K562 (cell line): ENCODE data around the gene C21orf58. TPM values are rescaled to one million over a fixed set of nuclear protein-coding genes. Genes with fewer than 3 reads are reported as not detected.

ENCODE experiments used
- ATAC-seq: fragments of 200-7000 bp; cut with Tn5 transposase; 3 replicates; pipeline ENCODE4 v1.9.1; 2020; ENCODE audit warnings: moderate library complexity
- BruUV-seq: library from RNA; stranded (reverse); fragments of 400-500 nt; replicated peaks from 2 replicates; lab custom pipeline; 2021; lab: Mats Ljungman, UMichigan
- CTCF ChIA-PET: fragments of 300-600 bp; formaldehyde crosslinking; extraction: SDS; loops from one replicate; lab custom pipeline; 2021; ENCODE audit warnings: low intra/inter-chr PET ratio; lab: Yijun Ruan, JAX
- POLR2A ChIA-PET: fragments of 300-600, 350-650 bp; sonication (Branson Sonifier 250); formaldehyde crosslinking; extraction: SDS; loops from one replicate; lab custom pipeline; 2021; ENCODE audit warnings: antibody characterized with exemption, inconsistent platforms; lab: Yijun Ruan, JAX
- DNase-seq, 4 experiments: peaks; one replicate each; pipeline versions ENCODE4 v3.0.0 to v3.0.0-alpha.2; 2011 to 2018; ENCODE audit warnings: low spot score in 3 of 4, mixed read lengths in 3 of 4; ENCODE audit errors: extremely low read depth in 1 of 4
- FAIRE-seq: peaks from 2 replicates; lab custom pipeline; 2011; peaks lifted over from hg19 to GRCh38; lab: Jason Lieb, UNC
- H2AFZ ChIP-seq: 2 replicates; pipeline ENCODE4 v1.6.0; 2011; ENCODE audit warnings: low read depth, low read length, control low read depth, inconsistent platforms
- H3K27ac ChIP-seq: fragments of 200-600 bp; 3 replicates; pipeline ENCODE4 v1.8.0; 2011; ENCODE audit warnings: low read depth, mild to moderate bottlenecking, control low read depth, inconsistent platforms, low read length, moderate library complexity, mixed read lengths; ENCODE audit errors: extremely low read depth
- H3K27me3 ChIP-seq, 2 experiments: fragments of 300-600 bp in 1 of 2; 2 replicates in 1 of 2; 3 replicates in 1 of 2; pipeline versions ENCODE4 v1.6.0 to v1.8.0; 2011; ENCODE audit warnings: inconsistent platforms in 2 of 2, low read length in 2 of 2, mild to moderate bottlenecking in 1 of 2, mixed read lengths in 1 of 2, moderate library complexity in 1 of 2; ENCODE audit not compliant: control insufficient read depth in 2 of 2, insufficient read depth in 2 of 2
- H3K36me3 ChIP-seq: fragments of 300-600 bp; 3 replicates; pipeline ENCODE4 v1.8.0; 2011; ENCODE audit warnings: mild to moderate bottlenecking, low read length, inconsistent platforms; ENCODE audit not compliant: control insufficient read depth, insufficient read depth
- H3K4me1 ChIP-seq, 2 experiments: fragments of 200-600 bp in 1 of 2; replicated peaks in 1 of 2; 2 replicates in 1 of 2; 3 replicates in 1 of 2; pipeline versions ENCODE4 v1.5.1 to v1.8.0; 2011; ENCODE audit warnings: inconsistent platforms in 2 of 2, low read length in 2 of 2, mild to moderate bottlenecking in 1 of 2, mixed read lengths in 1 of 2, moderate library complexity in 1 of 2; ENCODE audit not compliant: control insufficient read depth in 2 of 2, insufficient read depth in 2 of 2
- H3K4me2 ChIP-seq: 2 replicates; pipeline ENCODE4 v1.6.1; 2011; ENCODE audit warnings: low read length, control low read depth, inconsistent platforms, mixed read lengths; ENCODE audit not compliant: insufficient read depth
- H3K4me3 ChIP-seq: fragments of 200-600 bp; sonication (generic), shearing (Covaris generic); 2 replicates; pipeline ENCODE4 v1.5.1; 2016; ENCODE audit warnings: control low read depth, inconsistent platforms
- H3K79me2 ChIP-seq: fragments of 200-600 bp; 3 replicates; pipeline ENCODE4 v1.8.0; 2011; ENCODE audit warnings: low read length, inconsistent platforms; ENCODE audit not compliant: control insufficient read depth, insufficient read depth
- H3K9ac ChIP-seq, 2 experiments: 2 replicates each; pipeline versions ENCODE4 v1.6.0 to v1.6.1; 2011; ENCODE audit warnings: low read depth in 2 of 2, low read length in 2 of 2, control low read depth in 1 of 2, inconsistent platforms in 1 of 2, mild to moderate bottlenecking in 1 of 2, mixed read lengths in 1 of 2; ENCODE audit not compliant: insufficient read depth in 1 of 2
- H3K9me1 ChIP-seq: one replicate; pipeline ENCODE4 v1.6.0; 2011; ENCODE audit warnings: inconsistent platforms, mild to moderate bottlenecking, low read length, moderate library complexity; ENCODE audit not compliant: control insufficient read depth, insufficient read depth
- H3K9me3 ChIP-seq: replicated peaks from 2 replicates; pipeline ENCODE4 v1.5.1; 2011; ENCODE audit warnings: low read depth, low read length, inconsistent platforms; ENCODE audit not compliant: control insufficient read depth, insufficient read depth
- H4K20me1 ChIP-seq: replicated peaks from 2 replicates; pipeline ENCODE4 v1.6.1; 2011; ENCODE audit warnings: low read length, inconsistent platforms, mixed read lengths; ENCODE audit not compliant: control insufficient read depth, insufficient read depth
- BACH1 ChIP-seq: fragments of 200-800 bp; sonication (Bioruptor generic); IDR thresholded peaks from 2 replicates; pipeline ENCODE4 v1.6.1; 2016; ENCODE audit warnings: missing genetic modification characterization, missing compliant biosample characterization
- ELF2 ChIP-seq: fragments of 250-450 bp; sonication (Bioruptor Pico); IDR thresholded peaks from 2 replicates; pipeline ENCODE4 v1.5.0; 2021; ENCODE audit warnings: mild to moderate bottlenecking
- FOXK2 ChIP-seq, 2 experiments: fragments of 450-650 bp; IDR thresholded peaks in 1 of 2; conservative IDR thresholded peaks in 1 of 2; 2 replicates each; pipeline ENCODE4 v1.6.1; 2016; ENCODE audit warnings: low read depth in 2 of 2, mild to moderate bottlenecking in 1 of 2
- GATA2 ChIP-seq: sonication (generic); formaldehyde crosslinking; IDR thresholded peaks from 2 replicates; pipeline ENCODE4 v1.4.0; 2020; ENCODE audit warnings: mild to moderate bottlenecking, missing genetic modification reagents
- HEY1 ChIP-seq: fragments of 250-450 bp; sonication (Bioruptor Pico); IDR thresholded peaks from 2 replicates; pipeline ENCODE4 v1.5.0; 2020; ENCODE audit warnings: mild to moderate bottlenecking, moderate library complexity, borderline replicate concordance
- HMGN3 ChIP-seq: IDR thresholded peaks from 2 replicates; pipeline ENCODE4 v1.6.1; 2011; ENCODE audit warnings: borderline replicate concordance, low read depth, mild to moderate bottlenecking, mixed read lengths, low read length; ENCODE audit not compliant: insufficient read length; ENCODE audit errors: extremely low read depth
- JUN ChIP-seq, 2 experiments: sonication (generic) in 1 of 2; formaldehyde crosslinking in 1 of 2; IDR thresholded peaks; 2 replicates each; pipeline versions ENCODE4 v1.6.1 to v1.8.0; 2012 to 2022; ENCODE audit warnings: borderline replicate concordance in 2 of 2, mild to moderate bottlenecking in 2 of 2, improper control_type of control experiment in 1 of 2, low read depth in 1 of 2, low read length in 1 of 2, missing genetic modification reagents in 1 of 2
- MYNN ChIP-seq, 2 experiments: sonication (generic); formaldehyde crosslinking in 1 of 2; IDR thresholded peaks; 2 replicates each; pipeline versions ENCODE4 v1.5.0 to v1.6.1; 2016 to 2020; ENCODE audit warnings: antibody characterized with exemption in 1 of 2, missing genetic modification reagents in 1 of 2
- NCOA2 ChIP-seq, 2 experiments: fragments of 450-650 bp; IDR thresholded peaks; 2 replicates each; pipeline ENCODE4 v1.6.1; 2018; ENCODE audit warnings: mild to moderate bottlenecking in 2 of 2, moderate library complexity in 1 of 2; ENCODE audit not compliant: partially characterized antibody in 2 of 2
- NCOR1 ChIP-seq: fragments of 450-650 bp; IDR thresholded peaks from 2 replicates; pipeline ENCODE4 v1.6.1; 2016; ENCODE audit warnings: mild to moderate bottlenecking, moderate library complexity
- PCBP1 ChIP-seq: fragments of 200-400 bp; formaldehyde crosslinking; IDR thresholded peaks from 2 replicates; pipeline ENCODE4 v1.6.1; 2018; ENCODE audit warnings: mild to moderate bottlenecking, low read depth, low read length; ENCODE audit not compliant: poor library complexity, severe bottlenecking
- PCBP2 ChIP-seq: fragments of 200-400 bp; formaldehyde crosslinking; IDR thresholded peaks from 2 replicates; pipeline ENCODE4 v1.6.1; 2018; ENCODE audit warnings: low read length, low read depth, mild to moderate bottlenecking, moderate library complexity; ENCODE audit not compliant: poor library complexity, severe bottlenecking
- PPARD ChIP-seq: fragments of 250-450 bp; sonication (Bioruptor Pico); IDR thresholded peaks from 2 replicates; pipeline ENCODE4 v1.8.0; 2022; ENCODE audit warnings: inconsistent platforms, mild to moderate bottlenecking, moderate library complexity
- PYGO2 ChIP-seq: fragments of 450-650 bp; IDR thresholded peaks from 2 replicates; pipeline ENCODE4 v1.6.1; 2016; ENCODE audit warnings: mild to moderate bottlenecking, missing genetic modification characterization, moderate library complexity, missing compliant biosample characterization
- SMAD3 ChIP-seq: fragments of 450-650 bp; formaldehyde crosslinking; conservative IDR thresholded peaks from 2 replicates; pipeline ENCODE4 v1.4.0; 2020; ENCODE audit warnings: mild to moderate bottlenecking
- ZNF609 ChIP-seq: sonication (generic); formaldehyde crosslinking; IDR thresholded peaks from 2 replicates; pipeline ENCODE4 v1.8.1; 2023; ENCODE audit warnings: missing genetic modification reagents, mild to moderate bottlenecking, borderline replicate concordance
- WGBS: fragments of 100-300 bp; shearing (Covaris generic); methylation state at CpG from one replicate; pipeline ENCODE4 v1.1.6; 2016; ENCODE audit warnings: low coverage, mixed read lengths; ENCODE audit not compliant: insufficient coverage; ENCODE audit errors: missing lambda C conversion rate; 5-methylcytosine and 5-hydroxymethylcytosine counted together
- in situ Hi-C: fragments of 300-500 bp; cut with MboI; formaldehyde crosslinking; loops from 4 replicates; pipeline ENCODE4 v1.15.0; 2018; ENCODE audit warnings: inconsistent platforms, mixed read lengths
- intact Hi-C: fragments of 100-400 bp; cut with micrococcal nuclease; formaldehyde crosslinking; loops from 2 replicates; pipeline ENCODE4 v1.14.2; 2022
- polyA plus RNA-seq, 8 experiments: library from polyadenylated mRNA; depleted of rRNA in 4 of 8; stranded (reverse) in 5 of 8; unstranded in 3 of 8; fragments of >200 nt; fragmentation: Nextera tagmentation in 2 of 8; fragmentation: Illumina TruSeq in 1 of 8; extraction: Ambion mirVana in 2 of 8; extraction: Trizol in 1 of 8; gene quantifications; 2 replicates each; pipeline versions ENCODE4 v1.2.1 to v1.2.3, GENCODE V29; 2011 to 2014; ENCODE audit warnings: inconsistent platforms in 1 of 8, missing spikeins in 1 of 8
- total RNA-seq, 7 experiments: library from RNA; depleted of rRNA in 6 of 7; stranded (reverse); fragments of >200 nt in 6 of 7; fragmentation: Illumina TruSeq in 2 of 7; extraction: Trizol in 2 of 7; gene quantifications; 2 replicates each; pipeline versions ENCODE4 v1.2.1 to v1.2.3, GENCODE V29; 2011 to 2021; ENCODE audit warnings: low replicate concordance in 1 of 7

The C21orf58 gene
- total and polyA plus RNA-seq, 9 of the 15 experiments (the other 6 are each of a cell fraction or from before 2014, with no cell fraction given), result 1.2 to 30.5 (median 12.4) TPM

DNA sequence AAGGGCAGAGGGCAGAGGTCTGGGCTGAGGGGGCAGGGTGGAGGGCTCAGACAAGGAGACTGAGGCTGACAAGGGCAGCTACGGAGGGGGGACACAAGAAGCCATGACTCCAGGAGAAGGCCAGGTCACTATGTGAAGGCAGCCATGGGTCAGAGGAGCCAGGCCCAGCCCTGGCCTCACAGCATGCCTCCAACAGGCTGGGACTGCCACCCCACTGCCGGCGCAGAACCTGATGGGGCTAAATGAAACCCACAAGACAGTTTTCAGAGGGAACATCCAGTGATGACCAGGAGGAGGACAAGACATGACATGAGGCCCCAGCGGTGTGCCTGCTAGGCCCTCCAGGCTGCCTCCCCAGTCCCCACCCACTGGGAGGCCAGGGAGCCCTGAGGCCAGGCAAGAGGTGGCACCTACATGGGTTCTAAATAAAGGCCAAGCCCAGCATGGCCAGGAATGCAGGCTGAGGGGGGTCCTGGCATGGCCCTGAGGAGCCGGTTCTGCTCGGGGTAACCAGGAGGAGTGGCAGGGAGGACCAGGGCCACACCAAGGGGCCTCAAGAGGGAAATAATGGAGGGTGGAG is 67.8 kb downstream of the C21orf58 start:
- Histone ChIP-seq H3K9me3 (no peaks in the 10 kb centered on the region), H3K4me3 (no peak overlapping the region), H2AFZ (no peak overlapping the region), H3K79me2 (no peaks in the 10 kb centered on the region), H3K9me1 (no peaks in the 10 kb centered on the region), H3K27ac (no peak overlapping the region), H3K27me3 (no peaks in the 10 kb centered on the region; a peak in 1 of 5 replicates), H4K20me1 (no peaks in the 10 kb centered on the region), H3K36me3 (peaks cover 94% of the 10 kb centered on the region), H3K4me1 (peaks cover 5 to 11% of the 10 kb centered on the region in 2 experiments; a peak in 3 of 5 replicates), H3K9ac (0 out of 4 replicates have a peak overlapping the region, but pooled peaks of 1 of the 2 experiments have one; percentile 3), H3K4me2 (no peak overlapping the region)
- ATAC-seq, result no peak
- WGBS, result 94% methylated on average over 6 of the region's 6 CpGs
- CTCF ChIA-PET, result no interaction called here
- in situ Hi-C loops (no loop called here), intact Hi-C loops (no loop called here)
- no peak for FAIRE-seq
- no peak for DNase-seq
- POLR2A ChIA-PET, result interaction anchor here (0.6 to 0.9 kb wide), 3 partner anchors 12 to 449 kb away, joined by 3 read pairs; no protein-coding TSS in a partner anchor
- no TSS peak for BruUV-seq
- TF ChIP-seq NCOA2 (IDR thresholded peaks at IDR 0.05; ENCODE audit: partially characterized antibody in 2 of 2) (no peak), PPARD (no peak), NCOR1 (no peak), PYGO2 (tag) (no peak), ZNF609 (CRISPR knock-in tag) (no peak), PCBP2 (no peak), HMGN3 (no peak), FOXK2 (conservative IDR thresholded peaks at IDR 0.05 in 1 of 2, IDR thresholded peaks at IDR 0.05 in 1 of 2; ENCODE audit: low read depth in 2 of 2) (no peak), ELF2 (no peak), GATA2 (CRISPR knock-in tag) (no peak), BACH1 (tag) (no peak), SMAD3 (CRISPR knock-in tag) (no peak), HEY1 (CRISPR knock-in tag) (no peak), JUN (IDR thresholded peaks at IDR 0.05; ENCODE audit: borderline replicate concordance, low read depth, low read length) (no peak), JUN (CRISPR knock-in tag; IDR thresholded peaks at IDR 0.05; ENCODE audit: borderline replicate concordance) (no peak), MYNN (IDR thresholded peaks at IDR 0.05) (no peak), MYNN (CRISPR knock-in tag; IDR thresholded peaks at IDR 0.05) (no peak), PCBP1 (no peak)
